Measurements from ENCODE around the gene U2AF2.

GRCh38 chr19:55623130-55623529 is 31.7 kb upstream of the U2AF2 start:
- TF ChIP-seq, protein P1, sequence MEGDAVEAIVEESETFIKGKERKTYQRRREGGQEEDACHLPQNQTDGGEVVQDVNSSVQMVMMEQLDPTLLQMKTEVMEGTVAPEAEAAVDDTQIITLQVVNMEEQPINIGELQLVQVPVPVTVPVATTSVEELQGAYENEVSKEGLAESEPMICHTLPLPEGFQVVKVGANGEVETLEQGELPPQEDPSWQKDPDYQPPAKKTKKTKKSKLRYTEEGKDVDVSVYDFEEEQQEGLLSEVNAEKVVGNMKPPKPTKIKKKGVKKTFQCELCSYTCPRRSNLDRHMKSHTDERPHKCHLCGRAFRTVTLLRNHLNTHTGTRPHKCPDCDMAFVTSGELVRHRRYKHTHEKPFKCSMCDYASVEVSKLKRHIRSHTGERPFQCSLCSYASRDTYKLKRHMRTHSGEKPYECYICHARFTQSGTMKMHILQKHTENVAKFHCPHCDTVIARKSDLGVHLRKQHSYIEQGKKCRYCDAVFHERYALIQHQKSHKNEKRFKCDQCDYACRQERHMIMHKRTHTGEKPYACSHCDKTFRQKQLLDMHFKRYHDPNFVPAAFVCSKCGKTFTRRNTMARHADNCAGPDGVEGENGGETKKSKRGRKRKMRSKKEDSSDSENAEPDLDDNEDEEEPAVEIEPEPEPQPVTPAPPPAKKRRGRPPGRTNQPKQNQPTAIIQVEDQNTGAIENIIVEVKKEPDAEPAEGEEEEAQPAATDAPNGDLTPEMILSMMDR (IDR thresholded peaks at IDR 0.05) = no peak
- no peak for TF ChIP-seq POLR2A (IDR thresholded peaks at IDR 0.05)
